H1 (cell line): ENCODE data around the gene WNT5A. TPM values are rescaled to one million over a fixed set of nuclear protein-coding genes. Genes with fewer than 3 reads are reported as not detected.
"Not testable (repeated sequence)": the region's sequence is repeated elsewhere in the genome, so short reads cannot be mapped to it uniquely, and the experiment has no call there.

Experiments used
- CTCF ChIA-PET: fragments of 300-600 bp; sonication (Branson Sonifier 250); formaldehyde crosslinking; loops from one replicate; lab custom pipeline; 2021; ENCODE audit not compliant: partially characterized antibody; lab: Charles Lee
- POLR2A ChIA-PET: fragments of 300-600 bp; sonication (Branson Sonifier 250); formaldehyde crosslinking; loops from one replicate; lab custom pipeline; 2021; ENCODE audit warnings: inconsistent platforms; ENCODE audit not compliant: partially characterized antibody; lab: Charles Lee
- DNase-seq, 2 experiments: peaks; one replicate each; pipeline versions ENCODE4 v3.0.0 to v3.0.0-alpha.2; 2010 to 2022; ENCODE audit warnings: low spot score in 2 of 2, low read depth in 1 of 2, mixed read lengths in 1 of 2
- FAIRE-seq: peaks from 2 replicates; lab custom pipeline; 2011; peaks lifted over from hg19 to GRCh38; lab: Jason Lieb, UNC
- H2AFZ ChIP-seq: 2 replicates; pipeline ENCODE4 v1.8.1; 2012; ENCODE audit warnings: low read length, inconsistent platforms
- H2AK5ac ChIP-seq: 2 replicates; pipeline ENCODE4 v1.6.1; 2013; ENCODE audit warnings: low read depth, low read length
- H2BK120ac ChIP-seq: replicated peaks from 2 replicates; pipeline ENCODE3; 2013; ENCODE audit warnings: low read depth, low read length, inconsistent platforms
- H2BK12ac ChIP-seq: 2 replicates; pipeline ENCODE4 v1.6.1; 2013; ENCODE audit warnings: low read depth, low read length
- H2BK15ac ChIP-seq: 2 replicates; pipeline ENCODE4 v1.6.1; 2013; ENCODE audit warnings: low read length
- H2BK20ac ChIP-seq: 2 replicates; pipeline ENCODE4 v1.6.1; 2013; ENCODE audit warnings: low read length
- H2BK5ac ChIP-seq: 2 replicates; pipeline ENCODE4 v1.6.1; 2013; ENCODE audit warnings: low read depth, low read length
- H3K14ac ChIP-seq: 2 replicates; pipeline ENCODE4 v1.6.1; 2013; ENCODE audit warnings: inconsistent platforms; ENCODE audit not compliant: insufficient read length
- H3K18ac ChIP-seq: 2 replicates; pipeline ENCODE4 v1.6.1; 2013; ENCODE audit warnings: low read length; ENCODE audit errors: extremely low read depth
- H3K23ac ChIP-seq: 2 replicates; pipeline ENCODE4 v1.6.1; 2013; ENCODE audit warnings: inconsistent platforms; ENCODE audit not compliant: insufficient read length
- H3K23me2 ChIP-seq: 2 replicates; pipeline ENCODE4 v1.6.1; 2013; ENCODE audit warnings: low read depth, low read length
- H3K27ac ChIP-seq: 2 replicates; pipeline ENCODE4 v1.6.1; 2011; ENCODE audit warnings: low read depth, low read length, inconsistent platforms
- H3K27me3 ChIP-seq, 4 experiments: replicated peaks in 1 of 4; 1 replicate in 1 of 4; 2 replicates in 3 of 4; pipeline versions ENCODE4 v1.6.1 to v1.8.1; 2011 to 2013; ENCODE audit warnings: low read length in 3 of 4, mild to moderate bottlenecking in 3 of 4, inconsistent platforms in 2 of 4, mixed read lengths in 2 of 4, moderate library complexity in 1 of 4; ENCODE audit not compliant: control insufficient read depth in 3 of 4, insufficient read depth in 3 of 4; ENCODE audit errors: extremely low read depth in 1 of 4
- H3K36me3 ChIP-seq, 4 experiments: 2 replicates each; pipeline versions ENCODE4 v1.6.1 to v1.8.1; 2011 to 2013; ENCODE audit warnings: mild to moderate bottlenecking in 4 of 4, low read length in 3 of 4, moderate library complexity in 2 of 4, control low read depth in 1 of 4, inconsistent platforms in 1 of 4; ENCODE audit not compliant: insufficient read depth in 4 of 4, control insufficient read depth in 2 of 4
- H3K4ac ChIP-seq: replicated peaks from 2 replicates; pipeline ENCODE3; 2013; ENCODE audit warnings: low read length, low read depth, mixed read lengths, inconsistent platforms; ENCODE audit not compliant: insufficient read length
- H3K4me1 ChIP-seq, 4 experiments: replicated peaks in 1 of 4; 1 replicate in 1 of 4; 2 replicates in 3 of 4; pipeline versions ENCODE4 v1.6.1 to v1.8.1; 2011 to 2013; ENCODE audit warnings: low read length in 3 of 4, inconsistent platforms in 2 of 4, mixed read lengths in 1 of 4; ENCODE audit not compliant: insufficient read depth in 4 of 4, control insufficient read depth in 3 of 4
- H3K4me2 ChIP-seq, 2 experiments: 2 replicates each; pipeline versions ENCODE4 v1.6.1 to v1.8.1; 2011 to 2013; ENCODE audit warnings: low read depth in 2 of 2, low read length in 2 of 2, control low read depth in 1 of 2, inconsistent platforms in 1 of 2, mild to moderate bottlenecking in 1 of 2; ENCODE audit not compliant: insufficient read depth in 1 of 2
- H3K4me3 ChIP-seq, 4 experiments: fragments of 200-600, 300-600 bp in 1 of 4; sonication (generic), shearing (Covaris generic), sonication (Bioruptor Twin) in 1 of 4; 2 replicates each; pipeline versions ENCODE4 v1.5.1 to v1.8.1; 2011 to 2016; ENCODE audit warnings: low read length in 4 of 4, low read depth in 3 of 4, control low read depth in 2 of 4, inconsistent platforms in 2 of 4, mild to moderate bottlenecking in 2 of 4, mixed read lengths in 1 of 4, moderate library complexity in 1 of 4; ENCODE audit not compliant: insufficient read depth in 2 of 4; ENCODE audit errors: extremely low read depth in 1 of 4
- H3K56ac ChIP-seq: replicated peaks from 2 replicates; pipeline ENCODE3; 2013; ENCODE audit warnings: low read depth, mild to moderate bottlenecking, mixed read lengths, low read length, inconsistent platforms; ENCODE audit not compliant: insufficient read length
- H3K79me1 ChIP-seq: 2 replicates; pipeline ENCODE4 v1.6.1; 2013; ENCODE audit warnings: low read depth, low read length, control low read depth
- H3K79me2 ChIP-seq, 2 experiments: 2 replicates each; pipeline versions ENCODE4 v1.6.1 to v1.8.1; 2012 to 2013; ENCODE audit warnings: low read length in 2 of 2, mild to moderate bottlenecking in 2 of 2, inconsistent platforms in 1 of 2; ENCODE audit not compliant: insufficient read depth in 2 of 2, control insufficient read depth in 1 of 2
- H3K9ac ChIP-seq, 4 experiments: replicated peaks in 1 of 4; 1 replicate in 1 of 4; 2 replicates in 3 of 4; pipeline versions ENCODE4 v1.6.1 to v1.8.1; 2011 to 2013; ENCODE audit warnings: low read depth in 3 of 4, low read length in 3 of 4, control low read depth in 2 of 4, mild to moderate bottlenecking in 2 of 4, moderate library complexity in 2 of 4, inconsistent platforms in 1 of 4; ENCODE audit errors: extremely low read depth in 1 of 4
- H3K9me3 ChIP-seq, 2 experiments: 2 replicates each; pipeline versions ENCODE4 v1.6.1 to v1.8.1; 2012 to 2013; ENCODE audit warnings: mild to moderate bottlenecking in 2 of 2, moderate library complexity in 2 of 2, control low read depth in 1 of 2, inconsistent platforms in 1 of 2, low read depth in 1 of 2, low read length in 1 of 2, mixed read lengths in 1 of 2; ENCODE audit not compliant: insufficient read depth in 2 of 2
- H4K20me1 ChIP-seq, 2 experiments: replicated peaks in 1 of 2; 2 replicates each; pipeline versions ENCODE3 to v1.8.1; 2011 to 2013; ENCODE audit warnings: inconsistent platforms in 2 of 2, low read length in 2 of 2, mild to moderate bottlenecking in 1 of 2; ENCODE audit not compliant: insufficient read depth in 2 of 2, control insufficient read depth in 1 of 2
- H4K5ac ChIP-seq: 2 replicates; pipeline ENCODE4 v1.6.1; 2013; ENCODE audit warnings: low read length, low read depth, mixed read lengths, inconsistent platforms; ENCODE audit not compliant: insufficient read length
- H4K8ac ChIP-seq: 2 replicates; pipeline ENCODE4 v1.8.0; 2013; ENCODE audit warnings: mild to moderate bottlenecking, moderate library complexity, low read length, inconsistent platforms; ENCODE audit not compliant: insufficient read depth; ENCODE audit errors: extremely low read depth
- H4K91ac ChIP-seq: replicated peaks from 2 replicates; pipeline ENCODE3; 2013; ENCODE audit warnings: low read length, mixed read lengths, inconsistent platforms; ENCODE audit not compliant: insufficient read length
- BRCA1 ChIP-seq: IDR thresholded peaks from 2 replicates; pipeline ENCODE4 v1.6.1; 2012; ENCODE audit warnings: low read depth, low read length, improper control_type of control experiment
- CHD2 ChIP-seq: IDR thresholded peaks from 2 replicates; pipeline ENCODE4 v1.6.1; 2012; ENCODE audit warnings: low read length, improper control_type of control experiment
- CTCF ChIP-seq, 3 experiments: IDR thresholded peaks; 1 replicate in 2 of 3; 2 replicates in 1 of 3; pipeline versions ENCODE4 v1.5.1 to v1.6.1; 2011; ENCODE audit warnings: low read length in 3 of 3, mild to moderate bottlenecking in 3 of 3, inconsistent platforms in 2 of 3, low read depth in 1 of 3, moderate library complexity in 1 of 3; ENCODE audit not compliant: insufficient read depth in 1 of 3; ENCODE audit errors: control extremely low read depth in 1 of 3
- RAD21 ChIP-seq, 2 experiments: IDR thresholded peaks in 1 of 2; conservative IDR thresholded peaks in 1 of 2; 2 replicates each; pipeline ENCODE4 v1.6.1; 2011; ENCODE audit warnings: low read depth in 2 of 2, low read length in 2 of 2, improper control_type of control experiment in 1 of 2, inconsistent platforms in 1 of 2, mild to moderate bottlenecking in 1 of 2, moderate library complexity in 1 of 2
- WGBS, 2 experiments: shearing (Covaris generic) in 1 of 2; methylation state at CpG; one replicate each; pipeline versions ENCODE4 v1.1.6 to v1.1.7; 2013 to 2015; ENCODE audit warnings: low lambda C conversion rate in 2 of 2, mixed read lengths in 2 of 2, inconsistent platforms in 1 of 2, low coverage in 1 of 2, missing lambda C conversion rate in 1 of 2; ENCODE audit not compliant: insufficient replicate concordance in 2 of 2, insufficient coverage in 1 of 2, insufficient read length in 1 of 2; ENCODE audit errors: extremely low coverage in 1 of 2, missing lambda C conversion rate in 1 of 2; 5-methylcytosine and 5-hydroxymethylcytosine counted together
- polyA plus RNA-seq, 7 experiments: library from polyadenylated mRNA; depleted of rRNA in 3 of 7; stranded (reverse) in 5 of 7; unstranded in 2 of 7; fragments of >200 nt in 5 of 7; fragments of 200-250 nt in 2 of 7; gene quantifications; 1 replicate in 5 of 7; 2 replicates in 1 of 7; 4 replicates in 1 of 7; pipeline versions ENCODE4 v1.2.1 to v1.2.3, GENCODE V29; 2011 to 2013; ENCODE audit warnings: missing spikeins in 2 of 7, mixed read lengths in 2 of 7
- total RNA-seq: library from RNA; stranded (reverse); fragmentation: NEBNext Ultra II Directional; extraction: Animal tissue kit (Norgen Biotek cat#: 25700); gene quantifications from 2 replicates; pipeline ENCODE4 v1.2.1, GENCODE V29; 2021

WNT5A gene
- total and polyA plus RNA-seq, 2 of the 8 experiments (the other 6 are each of a cell fraction or from before 2014, with no cell fraction given), result 3.9 to 5.6 TPM

- H3K9me3 ChIP-seq, H3K4me3 ChIP-seq, H4K20me1 ChIP-seq, H3K4me1 ChIP-seq, H2AFZ ChIP-seq, H3K18ac ChIP-seq, H3K23me2 ChIP-seq, H3K56ac ChIP-seq, H3K79me2 ChIP-seq, H2BK20ac ChIP-seq, H2BK12ac ChIP-seq, H3K14ac ChIP-seq, H3K4ac ChIP-seq, H4K91ac ChIP-seq, H3K4me2 ChIP-seq, H4K8ac ChIP-seq, H2AK5ac ChIP-seq, H3K36me3 ChIP-seq, H3K27me3 ChIP-seq, H3K27ac ChIP-seq, H3K79me1 ChIP-seq, H2BK15ac ChIP-seq, H4K5ac ChIP-seq, H2BK5ac ChIP-seq, H3K23ac ChIP-seq, H2BK120ac ChIP-seq, H3K9ac ChIP-seq: not testable (repeated sequence)
- TF ChIP-seq RAD21 (IDR thresholded peaks at IDR 0.05 in 1 of 2, conservative IDR thresholded peaks at IDR 0.05 in 1 of 2; ENCODE audit: low read depth in 2 of 2, low read length in 2 of 2) (peak; percentile 62 to 69), CHD2 (peak; percentile 90), CTCF (IDR thresholded peaks at IDR 0.05; ENCODE audit: control extremely low read depth in 1 of 3, insufficient read depth in 1 of 3, low read depth in 1 of 3, low read length in 3 of 3) (peak; percentile 27 to 56 (median 53)), BRCA1 (peak; percentile 52; the same call in 1 of the 2 replicates)
- 61% methylated on average over 6 of the region's 6 CpGs; no CpG with 5 or more reads in 1 of the 2 experiments for WGBS, 2 experiments
- ChIA-PET POLR2A (interaction anchor here (1.2 kb wide), 1 partner anchor 34 kb away, joined by 3 read pairs; no protein-coding TSS in a partner anchor), CTCF (interaction anchor here (0.6 to 4.5 kb wide), 19 partner anchors 12 to 754 kb away, joined by 3 to 23 read pairs (median 4); partner anchors contain the start of gene WNT5A)
- FAIRE-seq, result peak; percentile 85
- DNase-seq, result peak in 1 of 2 experiments; percentile 58
These were observed 18.0 kb upstream of the WNT5A start for GRCh38 chr3:55505102-55505501.
